G401.6 (cell line): ENCODE results near the gene THY1.

ENCODE experiments used
- FAIRE-seq: peaks from 2 replicates; lab custom pipeline; 2012; peaks lifted over from hg19 to GRCh38; lab: Jason Lieb, UNC

Gene THY1

GRCh38 chr11:119368121-119369034, 54.6 kb downstream of the THY1 start:
- no peak for FAIRE-seq

- FAIRE-seq, result no peak
Observed at GRCh38 chr11:119367661-119368120, 55.3 kb downstream of the THY1 start.
